HG02981 (cell line): ENCODE results near the gene ESM1.
"Not testable (repeated sequence)": the region's sequence is repeated elsewhere in the genome, so short reads cannot be mapped to it uniquely, and the experiment has no call there.

Experiments used
- ATAC-seq: cut with Tn5 transposase; IDR thresholded peaks from one replicate; pipeline ENCODE4 v1.9.1; 2021; ENCODE audit warnings: mild to moderate bottlenecking, moderate library complexity; ENCODE audit not compliant: unreplicated experiment

ESM1 gene, protein sequence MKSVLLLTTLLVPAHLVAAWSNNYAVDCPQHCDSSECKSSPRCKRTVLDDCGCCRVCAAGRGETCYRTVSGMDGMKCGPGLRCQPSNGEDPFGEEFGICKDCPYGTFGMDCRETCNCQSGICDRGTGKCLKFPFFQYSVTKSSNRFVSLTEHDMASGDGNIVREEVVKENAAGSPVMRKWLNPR

DNA sequence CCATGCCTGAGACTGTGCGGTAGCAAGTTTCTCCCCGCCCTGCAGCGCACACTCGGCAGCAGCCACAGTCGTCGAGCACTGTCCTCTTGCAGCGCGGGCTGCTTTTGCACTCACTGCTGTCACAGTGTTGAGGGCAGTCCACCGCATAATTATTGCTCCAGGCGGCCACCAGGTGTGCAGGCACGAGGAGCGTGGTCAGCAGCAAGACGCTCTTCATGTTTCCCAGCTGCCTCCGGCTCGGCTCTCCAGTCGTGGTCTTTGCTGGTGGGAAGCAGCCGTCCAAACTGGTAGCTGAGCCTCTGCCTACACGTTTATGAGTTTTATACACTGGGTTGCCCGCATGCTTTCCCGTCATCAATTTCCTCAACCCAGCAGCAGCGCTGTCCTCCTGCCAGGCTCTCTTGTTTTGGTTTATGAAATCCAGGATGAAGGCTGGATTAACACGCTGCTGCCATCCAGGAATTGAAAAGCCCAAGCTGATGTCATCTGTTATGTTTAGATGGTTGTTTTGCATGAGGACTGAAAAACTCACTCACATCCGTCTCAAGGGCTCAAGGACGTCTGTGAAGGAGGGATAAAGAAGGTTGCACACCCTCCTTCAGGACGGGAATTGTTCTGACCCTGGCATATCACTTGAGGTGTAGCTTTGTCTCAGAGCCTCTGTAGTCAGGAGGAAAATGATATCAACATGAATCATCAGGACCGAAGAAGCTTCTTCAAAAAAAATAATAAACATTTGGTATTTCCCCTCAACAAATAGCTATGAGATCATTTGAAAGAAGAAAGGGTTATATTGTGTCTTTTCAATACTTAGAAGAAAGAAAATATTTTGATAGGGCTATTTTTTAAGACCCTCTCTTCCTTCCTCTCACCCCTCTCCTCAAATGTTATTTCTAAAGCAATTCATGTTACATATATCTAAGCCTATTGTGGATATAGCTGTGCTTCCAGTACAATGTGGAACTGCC lies at the start of gene ESM1:
Gene ESM1 (minus strand): TSS at position 293 of the 968 bp plus-strand sequence. CDS start 76 bp downstream, at position 217.
- ATAC-seq, result no peak

DNA sequence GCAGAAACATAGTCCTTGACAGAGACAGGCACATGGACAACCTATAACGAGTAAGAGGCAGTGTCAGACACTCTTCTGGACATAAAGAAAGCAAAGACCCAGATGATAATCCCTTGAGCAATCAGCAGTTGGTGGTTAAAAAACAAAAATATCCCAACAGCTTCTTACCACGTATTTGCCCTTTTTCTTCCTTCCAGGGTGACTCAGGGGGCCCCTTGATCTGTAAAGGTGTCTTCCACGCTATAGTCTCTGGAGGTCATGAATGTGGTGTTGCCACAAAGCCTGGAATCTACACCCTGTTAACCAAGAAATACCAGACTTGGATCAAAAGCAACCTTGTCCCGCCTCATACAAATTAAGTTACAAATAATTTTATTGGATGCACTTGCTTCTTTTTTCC lies 48.2 kb upstream of the ESM1 start:
- no peak for ATAC-seq

DNA sequence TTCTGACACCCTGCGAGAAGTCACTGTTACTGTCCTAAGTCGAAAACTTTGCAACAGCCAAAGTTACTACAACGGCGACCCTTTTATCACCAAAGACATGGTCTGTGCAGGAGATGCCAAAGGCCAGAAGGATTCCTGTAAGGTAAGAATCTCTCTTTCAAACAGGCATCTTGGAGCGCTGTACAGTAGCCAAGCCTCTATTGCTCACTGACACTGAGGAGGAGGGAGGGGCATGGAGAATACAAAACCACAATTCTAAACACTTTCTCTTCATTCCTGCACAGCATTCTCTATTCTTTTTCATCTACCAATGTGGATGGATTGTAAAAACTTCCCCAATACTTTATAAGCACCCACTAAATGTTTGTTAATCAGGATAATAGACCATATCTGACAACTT lies 46.1 kb upstream of the ESM1 start:
- no peak for ATAC-seq

DNA sequence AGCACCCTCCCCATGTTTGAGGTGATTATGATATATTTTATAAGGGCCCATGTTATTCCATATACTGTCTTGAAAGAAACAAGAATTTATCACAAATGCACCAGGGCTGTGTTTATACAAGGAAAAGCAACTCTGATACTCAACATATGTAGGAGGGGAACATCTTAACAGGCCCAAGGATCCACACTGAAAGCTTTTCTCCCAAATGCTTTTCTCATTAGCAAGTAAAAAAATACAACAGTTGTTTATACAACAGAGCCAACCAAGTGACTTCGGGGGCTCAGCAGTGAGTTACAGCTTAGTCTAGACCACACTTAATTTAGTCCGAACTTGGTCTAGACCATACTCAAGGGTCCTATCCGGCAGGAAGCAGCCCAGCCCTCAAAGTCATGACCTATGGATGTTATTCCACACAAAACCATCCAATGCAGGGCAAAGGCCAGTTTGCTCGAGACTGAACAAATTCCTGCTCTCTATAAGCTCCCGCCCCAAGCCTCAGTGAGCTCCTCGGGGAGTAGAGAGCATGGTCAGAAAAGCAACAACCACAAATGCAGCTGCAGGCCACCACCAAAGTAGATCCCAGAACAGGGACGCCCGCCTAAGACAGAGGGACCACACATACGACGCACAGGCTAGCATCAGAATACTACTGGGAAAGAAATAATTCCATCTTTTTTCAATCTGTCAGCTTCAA lies 45.4 kb upstream of the ESM1 start:
- ATAC-seq, result no peak

DNA sequence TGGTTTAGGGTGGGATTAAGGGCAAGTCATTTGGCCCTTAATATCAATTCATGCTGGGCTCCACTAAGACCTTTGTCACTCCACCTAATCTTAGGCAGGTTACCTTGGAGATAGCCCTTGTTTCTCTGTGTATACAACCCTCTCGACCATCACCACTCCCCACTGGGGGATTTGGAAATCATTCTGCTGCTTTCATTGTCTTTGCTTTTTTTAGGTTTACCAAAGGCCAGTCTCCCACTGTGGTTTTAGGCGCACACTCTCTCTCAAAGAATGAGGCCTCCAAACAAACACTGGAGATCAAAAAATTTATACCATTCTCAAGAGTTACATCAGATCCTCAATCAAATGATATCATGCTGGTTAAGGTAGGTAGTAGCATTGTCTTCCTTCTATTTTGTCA lies 44.8 kb upstream of the ESM1 start:
- ATAC-seq, result no peak

DNA sequence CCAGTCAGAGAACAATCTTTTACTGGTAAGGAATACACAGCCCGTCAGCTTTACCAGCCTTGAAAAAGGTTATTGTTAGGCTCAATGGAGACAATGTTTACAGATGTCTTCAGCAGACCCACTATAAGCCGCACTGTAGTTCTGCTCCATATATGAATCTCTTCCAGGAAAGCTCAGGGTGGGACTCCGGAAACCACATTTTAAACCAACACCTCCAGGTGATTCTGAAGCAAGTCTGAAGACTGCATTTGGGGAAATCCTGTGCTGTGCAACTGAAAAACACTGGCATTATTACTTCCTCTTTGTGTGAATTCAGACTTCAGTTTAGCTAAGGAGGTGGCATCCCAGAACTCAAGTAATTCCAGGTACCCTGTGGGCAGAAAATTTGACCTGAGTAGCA lies 42.2 kb upstream of the ESM1 start:
- ATAC-seq, result no peak

DNA sequence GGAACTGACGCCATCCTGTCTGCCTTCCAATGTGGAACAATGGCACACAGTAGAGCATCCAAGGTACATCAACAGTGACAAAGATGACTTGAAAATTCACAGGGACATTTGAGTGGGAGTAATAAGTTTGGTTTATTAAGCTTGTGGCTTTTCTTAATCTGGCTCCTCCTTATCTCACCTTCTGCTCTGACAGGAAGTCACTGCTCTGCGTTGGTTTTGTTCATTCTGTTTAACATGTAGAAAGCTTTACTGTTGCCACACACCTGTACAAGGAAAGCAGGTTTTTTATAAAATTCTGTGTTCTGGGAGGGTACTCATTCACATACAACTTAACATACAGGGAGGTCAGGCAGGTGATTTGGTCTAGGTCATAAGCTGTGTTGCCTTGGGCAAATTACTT lies 37.1 kb upstream of the ESM1 start:
- no peak for ATAC-seq

DNA sequence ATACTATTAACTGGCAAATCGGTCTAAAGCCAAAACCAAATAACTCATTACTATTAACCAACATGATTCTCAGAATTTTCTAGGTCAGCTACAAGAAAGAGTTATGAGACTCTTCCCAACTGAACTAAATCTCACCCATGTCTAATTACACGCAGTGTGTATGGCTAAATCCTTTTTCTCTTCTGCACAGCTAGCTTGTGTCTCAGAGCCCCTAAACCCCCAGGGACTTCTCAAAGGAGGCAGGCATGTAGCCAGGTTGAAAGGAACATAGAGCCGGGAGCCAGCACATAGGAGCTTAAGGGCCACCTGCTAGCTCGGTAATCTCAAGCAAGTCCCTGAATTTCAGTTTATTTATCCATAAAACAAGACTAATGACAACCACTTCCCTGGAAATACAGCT lies 36.4 kb upstream of the ESM1 start:
- no peak for ATAC-seq

DNA sequence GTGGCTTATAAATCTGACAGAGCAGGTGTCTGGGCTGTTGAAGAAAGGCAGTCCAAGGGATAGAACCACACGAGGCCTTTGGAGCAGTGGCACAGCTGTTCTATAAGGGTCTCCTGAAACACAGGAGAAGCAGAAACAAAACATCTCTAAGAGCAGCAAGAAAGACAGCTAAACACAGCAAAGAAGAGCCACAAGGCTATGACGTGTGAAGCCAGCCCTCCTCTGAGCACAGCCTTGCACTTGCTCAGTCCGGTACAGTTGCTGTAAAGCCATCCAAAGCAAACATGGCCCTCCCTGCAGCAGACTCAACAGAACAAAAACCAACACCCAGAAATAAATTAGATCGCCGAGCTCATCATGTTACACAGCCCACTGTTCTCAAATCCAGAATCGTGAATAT lies 36.0 kb upstream of the ESM1 start:
- no peak for ATAC-seq

DNA sequence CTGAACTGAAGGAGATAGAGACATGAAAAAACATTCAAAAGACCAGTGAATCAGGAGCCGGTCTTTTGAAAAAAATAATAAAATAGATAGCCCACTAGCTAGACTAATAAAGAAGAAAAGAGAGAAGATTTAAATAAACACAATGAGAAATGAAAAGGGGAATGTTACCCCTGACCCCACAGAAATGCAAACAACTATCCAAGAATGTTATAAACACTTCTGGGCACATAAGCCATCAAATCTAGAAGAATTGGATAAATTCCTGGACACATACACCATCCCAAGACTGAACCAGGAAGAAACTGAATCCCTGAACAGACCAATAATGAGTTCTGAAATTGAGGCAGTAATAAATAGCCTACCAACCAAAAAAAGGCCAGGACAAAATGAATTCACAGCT lies 24.8 kb upstream of the ESM1 start:
- not testable (repeated sequence) for ATAC-seq

DNA sequence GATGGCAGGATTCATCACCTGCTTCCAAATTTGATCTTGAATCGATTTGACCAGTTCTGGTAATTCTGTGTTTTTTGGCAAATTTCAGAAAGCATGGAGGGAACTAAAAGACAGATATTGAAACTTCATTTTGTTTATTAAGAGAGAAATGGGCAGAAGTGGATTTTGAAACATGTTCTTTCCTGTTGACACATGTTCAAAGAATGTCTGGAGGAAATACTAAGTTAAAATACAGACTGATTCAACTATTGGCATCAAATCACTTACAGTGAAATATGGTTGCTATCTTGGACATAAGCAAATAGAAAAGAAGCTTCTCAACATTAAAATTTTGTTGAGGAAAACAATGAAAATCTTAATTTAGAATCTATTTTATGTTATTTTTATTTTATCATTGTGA lies 19.3 kb upstream of the ESM1 start:
- no peak for ATAC-seq

DNA sequence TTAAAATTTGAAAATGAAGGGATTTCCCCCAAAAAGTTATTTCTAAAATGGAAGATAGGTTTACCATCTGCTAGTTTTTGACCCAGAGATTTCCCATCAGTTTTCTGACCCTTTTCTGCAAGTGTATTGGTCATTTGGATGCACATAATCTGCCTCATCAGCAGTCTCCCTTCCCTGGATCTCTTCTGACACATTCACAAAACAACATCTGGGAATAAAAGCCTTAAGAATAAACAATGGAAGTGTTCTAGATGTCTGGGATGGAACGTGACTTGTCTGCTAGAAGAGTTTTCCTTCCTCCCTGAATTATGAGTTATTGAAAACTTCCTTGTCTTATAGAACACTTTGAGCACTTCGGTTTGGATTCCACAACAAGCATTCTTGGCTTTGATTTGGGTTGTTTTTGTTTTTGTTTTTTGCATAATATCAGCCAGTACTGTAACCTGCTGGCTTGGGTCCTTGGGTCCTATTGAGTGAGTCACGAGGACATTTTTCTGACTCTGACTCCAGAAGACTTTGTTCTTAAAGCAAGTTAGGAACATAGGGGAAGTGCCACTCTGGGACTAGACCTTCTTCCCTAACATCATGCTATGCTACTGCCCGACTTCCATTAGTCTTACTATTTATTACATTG lies 18.2 kb upstream of the ESM1 start:
- ATAC-seq, result no peak

DNA sequence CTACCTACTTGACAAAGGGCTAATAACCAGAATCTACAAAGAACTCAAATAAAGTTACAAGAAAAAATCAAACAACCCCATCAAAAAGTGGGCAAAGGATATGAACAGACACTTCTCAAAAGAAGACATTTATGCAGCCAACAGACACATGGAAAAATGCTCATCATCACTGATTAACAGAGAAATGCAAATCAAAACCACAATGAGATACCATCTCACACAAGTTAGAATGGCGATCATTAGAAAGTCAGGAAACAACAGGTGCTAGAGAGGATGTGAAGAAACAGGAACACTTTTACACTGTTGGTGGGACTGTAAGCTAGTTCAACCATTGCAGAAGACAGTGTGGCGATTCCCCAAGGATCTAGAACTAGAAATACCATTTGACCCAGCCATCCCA lies 16.8 kb upstream of the ESM1 start:
- not testable (repeated sequence) for ATAC-seq

DNA sequence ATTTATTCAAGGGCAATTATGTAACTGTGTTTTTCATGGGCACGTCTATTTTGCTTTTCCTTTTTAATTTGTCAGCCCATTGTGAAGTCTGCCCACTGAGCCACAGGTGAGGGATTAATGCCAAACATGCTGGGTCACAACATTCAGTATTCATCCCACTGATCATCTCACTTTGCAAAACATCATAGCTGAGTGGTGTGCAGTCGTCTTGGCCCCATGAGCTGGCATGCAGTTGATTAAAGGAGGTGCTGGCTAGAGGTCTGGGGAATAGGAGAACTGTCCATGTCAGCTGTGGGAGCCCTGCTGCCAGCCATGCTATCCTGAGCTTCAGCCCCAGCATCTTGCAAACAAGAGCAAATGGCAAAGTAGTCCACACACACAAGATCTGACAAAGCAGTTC lies 11.7 kb upstream of the ESM1 start:
- ATAC-seq, result no peak

DNA sequence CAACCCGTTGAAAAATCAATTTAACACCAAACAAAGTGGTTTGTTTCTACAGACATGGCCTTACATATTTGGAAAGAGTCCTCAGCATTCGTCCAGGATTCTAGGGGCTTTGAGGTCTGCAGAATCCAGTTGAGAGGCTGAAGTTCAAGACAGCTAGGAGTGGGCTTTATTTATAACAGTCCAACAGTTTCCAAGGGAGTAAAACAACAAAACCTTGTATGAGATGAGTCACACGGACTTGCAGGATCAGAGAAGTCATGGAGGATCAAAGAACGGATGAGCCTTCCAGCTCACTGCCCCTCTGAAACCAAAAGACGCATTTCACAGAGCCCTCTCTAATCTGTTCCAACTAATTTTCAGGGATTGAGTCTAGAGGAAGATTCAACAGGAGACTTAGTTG lies 11.1 kb upstream of the ESM1 start:
- ATAC-seq, result no peak

DNA sequence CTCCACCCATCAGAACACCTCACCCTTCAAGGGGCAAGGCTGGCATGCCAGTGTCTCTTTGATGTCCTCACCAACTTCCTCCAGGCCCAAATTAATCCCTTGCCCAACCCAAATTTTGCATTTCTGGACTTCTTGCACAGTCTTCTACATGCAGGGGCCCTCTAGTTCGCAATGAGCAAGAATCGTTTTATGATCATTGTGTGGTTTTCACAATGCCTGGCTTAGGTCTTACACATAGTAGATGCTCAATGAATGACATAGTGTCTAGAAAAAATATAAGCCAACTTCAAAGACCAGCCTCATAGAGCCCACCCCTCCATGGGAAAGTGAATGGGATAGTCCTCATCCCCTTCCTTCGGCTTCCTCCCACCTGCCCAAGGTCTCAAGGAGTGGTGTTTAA lies 9.8 kb upstream of the ESM1 start:
- ATAC-seq, result no peak

DNA sequence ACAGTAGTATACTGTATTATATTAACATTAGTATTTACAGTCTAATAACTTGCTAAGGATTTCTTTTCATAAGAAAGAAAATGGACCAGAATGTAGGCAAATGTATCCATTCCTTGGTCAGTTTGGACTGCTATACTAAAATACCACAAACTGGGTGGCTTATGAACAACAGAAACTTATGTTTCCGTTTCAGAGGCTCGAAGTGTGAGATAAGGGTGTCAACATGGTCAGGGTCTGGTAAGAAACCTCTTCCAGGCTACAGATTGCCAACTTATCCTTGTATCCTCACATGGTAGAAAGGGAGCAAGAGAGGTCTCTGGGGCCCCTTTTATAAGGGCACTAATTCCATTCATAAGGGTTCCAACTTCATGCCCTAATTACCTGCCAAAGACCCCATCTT lies 9.2 kb upstream of the ESM1 start:
- ATAC-seq, result no peak

DNA sequence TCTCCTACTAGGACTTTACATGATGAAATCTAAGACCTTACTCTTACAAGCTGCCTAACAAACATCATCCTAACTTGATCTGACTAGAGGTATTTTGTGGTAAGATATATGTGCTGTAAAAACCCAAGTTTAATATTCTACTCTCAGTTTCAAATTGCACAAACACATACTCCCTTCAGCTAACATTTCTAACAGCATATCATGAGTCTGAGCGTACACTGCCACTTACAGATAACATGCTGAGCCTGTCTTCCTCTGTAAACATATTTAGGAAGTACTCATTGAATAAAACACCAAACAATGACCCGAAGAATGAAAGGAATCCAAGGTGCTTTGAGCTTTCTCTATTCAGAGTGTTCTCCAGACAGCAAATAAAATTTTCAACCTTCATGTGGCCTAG lies 7.9 kb upstream of the ESM1 start:
- no peak for ATAC-seq

DNA sequence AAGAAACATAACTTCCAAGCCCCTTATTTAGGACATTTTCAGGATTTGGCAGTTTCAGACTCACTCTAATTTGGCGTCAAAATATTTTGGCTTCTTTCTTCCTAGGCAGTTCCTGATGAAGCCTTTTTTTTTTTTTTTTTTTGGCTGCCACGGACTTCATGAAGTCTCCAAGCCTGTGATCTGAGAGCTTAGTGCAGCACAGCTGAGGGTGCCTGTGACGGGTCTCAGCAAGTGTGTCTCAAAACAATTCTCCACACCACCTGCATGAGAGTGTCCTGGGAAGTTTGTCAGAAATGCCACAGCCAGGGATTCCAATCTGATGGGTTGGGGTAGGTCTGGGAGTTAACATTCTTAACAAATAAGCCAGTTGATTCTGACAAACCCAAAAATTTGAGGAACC lies 6.0 kb upstream of the ESM1 start:
- ATAC-seq, result no peak

DNA sequence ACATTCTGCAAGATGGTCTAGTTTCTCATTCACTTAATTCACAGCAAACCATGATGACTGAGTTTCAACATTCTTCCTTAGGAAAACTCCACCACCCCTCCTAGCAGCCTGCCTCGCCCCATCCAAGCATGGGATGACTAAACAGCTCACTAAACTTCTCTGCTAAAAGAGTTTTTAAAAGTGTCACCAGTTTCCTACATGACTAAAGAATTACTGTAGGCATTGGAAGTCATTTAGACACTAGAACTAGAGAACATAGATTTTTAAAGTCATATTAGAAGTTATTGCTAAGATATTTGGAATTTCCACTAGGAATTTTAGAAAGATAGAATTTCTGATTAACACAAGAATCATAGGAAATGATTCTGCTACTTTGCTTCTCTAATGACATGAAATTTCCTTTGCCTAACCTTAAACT lies 5.5 kb upstream of the ESM1 start:
- ATAC-seq, result no peak

DNA sequence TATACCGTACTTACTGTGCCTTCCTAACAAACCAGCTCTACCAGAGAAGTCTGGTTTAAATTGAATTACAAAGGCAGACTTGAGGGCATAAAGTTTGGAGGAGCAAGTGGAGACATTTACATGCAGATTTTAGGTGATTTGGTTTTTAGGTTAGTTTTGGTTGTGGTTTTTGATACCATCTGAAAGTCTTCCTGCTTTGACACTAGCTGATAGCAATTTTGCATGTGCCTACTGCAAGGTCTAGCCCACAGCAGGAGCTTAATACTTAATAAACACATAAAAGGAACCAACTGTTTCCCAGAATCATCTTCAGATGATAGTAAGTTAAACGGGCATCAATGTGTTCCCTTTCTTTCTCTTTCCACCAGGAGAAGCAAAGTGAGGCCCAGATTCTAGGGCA lies 3.4 kb upstream of the ESM1 start:
- ATAC-seq, result no peak
